ENCODE data around the gene RNF212.

Gene RNF212

GRCh38 chr4:1022051-1022738 lies 91.2 kb downstream of the RNF212 start:
- no peak for DNase-seq (ENCODE audit: low read depth in 1 of 2, low spot score in 1 of 2)
